K562 treated with DMSO at 1 percent for 4 hours (cell line): ENCODE data around the gene UAP1. TPM values are rescaled to one million over a fixed set of nuclear protein-coding genes. Genes with fewer than 3 reads are reported as not detected.

ENCODE experiments used
- total RNA-seq: library from RNA; unstranded; fragments of 300-600 nt; gene quantifications from 2 replicates; pipeline ENCODE4 v1.2.3, GENCODE V29; 2022; ENCODE audit not compliant: insufficient read depth

Gene UAP1
- total RNA-seq, result 51.1 and 62.8 TPM in 2 replicates

DNA sequence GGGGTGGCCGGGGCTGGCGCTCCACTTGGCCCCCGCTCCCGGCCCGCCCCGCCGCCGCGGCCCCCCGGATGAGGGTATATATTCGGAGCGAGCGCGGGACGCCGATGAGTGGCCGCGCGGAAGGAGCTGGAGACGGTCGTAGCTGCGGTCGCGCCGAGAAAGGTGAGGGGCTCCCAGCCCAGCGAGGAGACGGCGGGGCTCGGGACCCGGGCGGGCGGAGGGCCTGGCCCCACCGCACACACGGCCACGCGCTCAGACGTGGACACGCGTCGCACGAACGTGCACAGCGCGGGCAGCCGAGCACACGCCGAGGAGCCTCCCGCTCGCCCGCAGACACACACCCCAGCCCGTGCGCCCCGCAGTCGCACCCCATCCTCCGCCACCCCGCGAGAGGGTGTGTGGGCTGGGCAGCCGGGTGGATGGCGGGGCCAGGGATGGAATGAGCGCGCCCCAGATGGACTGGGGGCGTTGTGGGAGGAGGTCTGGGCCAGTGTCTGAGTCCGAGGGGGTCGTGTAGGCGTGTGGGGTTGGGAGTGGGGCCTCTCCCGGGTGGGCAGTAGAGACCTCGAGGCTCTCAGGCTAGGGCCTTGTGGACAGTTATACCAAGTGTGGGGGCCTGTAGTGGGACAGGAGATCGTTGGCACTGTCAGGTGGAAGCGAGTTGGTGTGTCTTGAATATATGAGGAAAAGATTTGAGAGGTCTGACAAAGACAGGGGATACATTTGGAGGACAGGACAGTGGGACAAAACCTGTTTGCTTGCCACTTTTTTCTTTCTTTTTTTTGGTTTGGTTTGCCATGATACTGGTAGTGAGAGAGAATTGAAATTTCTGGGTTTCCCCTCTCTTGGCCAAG is at the start of gene UAP1:
Gene UAP1, plus strand, starts transcription at position 107 of the 854 bp plus-strand sequence. CDS start 4,347 bp downstream, outside the sequence.

DNA sequence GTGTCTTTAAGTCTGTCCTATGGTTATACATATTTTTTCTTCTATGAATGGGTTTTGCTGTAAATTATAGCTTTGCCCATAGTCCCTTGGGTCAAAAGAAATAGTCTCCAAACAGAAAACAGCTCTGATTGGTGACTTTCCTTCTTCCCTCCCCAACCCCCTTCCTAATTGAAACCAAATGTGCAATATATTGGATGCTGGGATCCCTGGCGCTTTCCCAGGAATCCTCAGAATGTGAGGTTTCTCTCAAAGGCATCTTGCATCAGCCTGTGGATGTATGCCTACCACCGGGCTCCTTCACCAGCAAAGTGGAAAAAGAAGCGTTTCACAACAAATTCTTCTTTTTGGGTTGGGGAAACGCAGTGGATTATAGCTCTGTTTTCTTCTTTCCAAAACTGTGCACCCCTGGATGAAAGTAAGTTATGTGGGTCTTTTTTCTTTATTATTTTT is 70.7 kb downstream of the UAP1 start, which contains the start of gene DDR2:
Gene DDR2, plus strand, starts transcription at position 248 of the 450 bp plus-strand sequence. CDS start 86,600 bp downstream, outside the sequence.

Other genes starting within 250 kb of the UAP1 start
- gene SPATA46, start 184.9 kb upstream of the UAP1 start, total RNA-seq, result not detected in 2 replicates
- 0.27 and 1.1 TPM in 2 replicates for gene C1orf226, start 180.0 kb upstream of the UAP1 start, total RNA-seq
- not detected in 2 replicates for gene SH2D1B, start 149.6 kb upstream of the UAP1 start, total RNA-seq
- 15.7 and 17.3 TPM in 2 replicates for gene UHMK1, start 63.9 kb upstream of the UAP1 start, total RNA-seq
- gene DDR2, start 70.7 kb downstream of the UAP1 start, total RNA-seq, result 0.64 and 0.79 TPM in 2 replicates
- gene HSD17B7, start 229.0 kb downstream of the UAP1 start, total RNA-seq, result 7.4 and 14.0 TPM in 2 replicates